GM21447 (cell line): ENCODE data around the gene GNB3.
"Not testable (repeated sequence)": the region's sequence is repeated elsewhere in the genome, so short reads cannot be mapped to it uniquely, and the experiment has no call there.

Experiments used
- ATAC-seq: cut with Tn5 transposase; IDR thresholded peaks from one replicate; pipeline ENCODE4 v1.9.1; 2021; ENCODE audit not compliant: unreplicated experiment

Gene GNB3

DNA sequence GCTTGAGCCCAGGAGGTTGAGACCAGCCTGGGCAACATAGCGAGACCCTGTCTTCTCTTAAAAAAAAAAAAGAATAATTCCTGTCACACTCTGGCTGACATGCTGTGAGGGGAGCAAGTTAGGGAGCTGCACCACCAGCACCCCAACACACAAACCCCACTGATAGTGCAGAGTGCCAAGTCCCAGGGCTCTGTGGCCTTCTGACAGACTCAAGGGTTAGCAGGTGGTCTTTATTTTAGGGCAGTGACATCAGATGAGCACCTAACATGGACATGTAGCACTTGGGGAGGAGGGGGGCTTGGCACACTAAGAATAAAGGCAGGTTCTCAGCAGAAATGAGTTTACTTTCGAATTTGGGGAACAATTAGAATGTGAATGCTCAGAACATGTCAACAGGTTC, 18.1 kb downstream of the GNB3 start:
- no peak for ATAC-seq

- no peak for ATAC-seq
Measured at GRCh38 chr12:6860116-6860515, 19.4 kb downstream of the GNB3 start.

GRCh38 chr12:6860942-6861341, 20.2 kb downstream of the GNB3 start:
- ATAC-seq: no peak

GRCh38 chr12:6861391-6861790, 20.7 kb downstream of the GNB3 start:
- no peak for ATAC-seq

GRCh38 chr12:6863033-6863432, 22.3 kb downstream of the GNB3 start:
- ATAC-seq: no peak

DNA sequence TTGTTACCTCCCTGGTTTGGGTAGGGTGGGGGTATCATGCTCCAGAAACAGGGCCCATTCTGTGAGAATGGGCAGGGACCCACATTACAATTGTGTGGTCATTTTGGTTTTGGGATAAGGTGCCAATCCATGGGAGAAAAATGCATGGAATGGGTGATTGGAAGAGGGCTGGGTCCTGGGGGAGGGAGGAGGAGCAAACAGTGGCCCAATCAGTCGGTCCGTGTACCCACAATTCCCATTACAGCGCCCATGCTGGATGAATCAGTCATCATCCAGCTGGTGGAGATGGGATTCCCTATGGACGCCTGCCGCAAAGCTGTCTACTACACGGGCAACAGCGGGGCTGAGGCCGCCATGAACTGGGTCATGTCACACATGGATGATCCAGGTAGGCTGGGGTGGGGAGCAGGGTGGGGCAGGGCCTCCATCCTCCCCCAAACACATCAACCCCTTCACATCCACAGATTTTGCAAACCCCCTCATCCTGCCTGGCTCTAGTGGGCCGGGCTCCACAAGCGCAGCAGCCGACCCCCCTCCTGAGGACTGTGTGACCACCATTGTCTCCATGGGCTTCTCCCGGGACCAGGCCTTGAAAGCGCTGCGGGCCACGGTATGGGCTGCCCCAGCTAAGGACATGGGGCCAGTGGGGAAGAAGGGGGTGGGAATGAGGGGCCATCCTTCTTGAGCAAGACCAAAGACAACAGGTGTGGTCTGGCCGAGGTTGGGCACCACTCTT, 23.0 kb downstream of the GNB3 start:
- ATAC-seq: no peak

- not testable (repeated sequence) for ATAC-seq
Measured at GRCh38 chr12:6865307-6865706, 24.6 kb downstream of the GNB3 start.

- ATAC-seq: no peak
Measured at GRCh38 chr12:6866163-6866919, 25.6 kb downstream of the GNB3 start.

DNA sequence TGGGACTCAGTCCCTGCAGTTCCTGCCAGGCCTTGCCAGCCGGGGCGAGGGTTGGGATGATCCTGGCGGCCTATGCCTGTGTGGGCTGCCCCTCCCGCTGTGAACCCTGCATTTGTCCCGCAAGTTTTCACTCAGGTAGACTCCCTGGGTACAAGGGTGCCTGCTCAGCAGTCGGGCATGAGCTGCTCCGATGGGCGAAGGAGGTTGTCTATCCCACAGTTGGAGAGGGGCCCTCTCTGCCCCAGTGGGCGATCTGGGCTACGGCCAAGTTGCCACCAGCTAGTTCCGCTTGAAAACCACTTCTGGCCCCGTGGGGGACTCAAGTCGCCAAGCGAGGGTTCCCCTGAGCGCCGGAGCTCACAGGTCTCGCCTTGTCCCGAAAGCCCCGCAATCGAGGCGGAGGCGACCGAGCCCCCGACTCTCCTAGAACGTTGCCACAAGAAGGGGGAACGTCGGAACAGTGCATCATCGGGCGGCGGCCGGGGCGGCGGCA, 26.2 kb downstream of the GNB3 start:
- ATAC-seq: peak; percentile 10

- ATAC-seq: peak; percentile 47
Measured at GRCh38 chr12:6867413-6868210, 26.9 kb downstream of the GNB3 start, which contains the start of gene TPI1. TSS of gene TPI1 (plus strand) at chr12:6867531. CDS start at chr12:6867567, 36 bp downstream.

DNA sequence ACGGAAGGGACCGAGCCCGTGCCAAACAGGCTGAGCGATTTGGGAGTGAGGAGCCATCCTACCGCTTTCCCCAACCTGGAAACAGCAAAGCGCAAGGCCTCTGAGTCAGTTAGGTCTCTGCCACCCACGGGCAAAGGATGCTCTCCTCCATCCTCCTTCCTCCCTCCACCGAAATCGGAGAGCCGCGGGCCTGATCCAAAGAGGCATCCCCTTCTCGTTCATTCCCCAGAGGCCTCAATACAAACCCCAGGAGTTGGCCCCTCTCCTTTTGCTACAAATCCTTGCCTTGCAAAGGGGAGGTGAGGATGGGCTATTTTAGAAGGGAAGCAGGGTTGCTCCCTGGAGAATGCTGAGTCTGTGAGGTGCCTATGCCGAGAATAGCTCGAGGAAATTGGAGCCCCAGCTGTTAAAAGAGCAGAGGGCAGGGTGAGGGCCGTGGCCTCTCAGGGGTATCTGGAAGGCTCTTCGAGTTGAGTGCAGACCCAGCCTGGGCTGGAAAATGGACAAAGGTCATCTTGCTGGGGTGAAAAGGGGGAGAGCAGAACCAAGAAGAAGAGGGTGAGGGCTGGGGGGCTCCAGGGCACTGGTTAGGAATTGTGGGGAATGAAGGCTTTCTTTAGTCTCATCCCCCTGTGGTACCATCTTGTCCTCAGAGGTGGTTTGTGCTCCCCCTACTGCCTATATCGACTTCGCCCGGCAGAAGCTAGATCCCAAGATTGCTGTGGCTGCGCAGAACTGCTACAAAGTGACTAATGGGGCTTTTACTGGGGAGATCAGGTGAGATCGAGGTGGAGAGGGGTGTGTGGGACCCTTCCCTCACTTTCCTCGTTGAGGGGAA, 27.7 kb downstream of the GNB3 start:
- ATAC-seq: no peak

DNA sequence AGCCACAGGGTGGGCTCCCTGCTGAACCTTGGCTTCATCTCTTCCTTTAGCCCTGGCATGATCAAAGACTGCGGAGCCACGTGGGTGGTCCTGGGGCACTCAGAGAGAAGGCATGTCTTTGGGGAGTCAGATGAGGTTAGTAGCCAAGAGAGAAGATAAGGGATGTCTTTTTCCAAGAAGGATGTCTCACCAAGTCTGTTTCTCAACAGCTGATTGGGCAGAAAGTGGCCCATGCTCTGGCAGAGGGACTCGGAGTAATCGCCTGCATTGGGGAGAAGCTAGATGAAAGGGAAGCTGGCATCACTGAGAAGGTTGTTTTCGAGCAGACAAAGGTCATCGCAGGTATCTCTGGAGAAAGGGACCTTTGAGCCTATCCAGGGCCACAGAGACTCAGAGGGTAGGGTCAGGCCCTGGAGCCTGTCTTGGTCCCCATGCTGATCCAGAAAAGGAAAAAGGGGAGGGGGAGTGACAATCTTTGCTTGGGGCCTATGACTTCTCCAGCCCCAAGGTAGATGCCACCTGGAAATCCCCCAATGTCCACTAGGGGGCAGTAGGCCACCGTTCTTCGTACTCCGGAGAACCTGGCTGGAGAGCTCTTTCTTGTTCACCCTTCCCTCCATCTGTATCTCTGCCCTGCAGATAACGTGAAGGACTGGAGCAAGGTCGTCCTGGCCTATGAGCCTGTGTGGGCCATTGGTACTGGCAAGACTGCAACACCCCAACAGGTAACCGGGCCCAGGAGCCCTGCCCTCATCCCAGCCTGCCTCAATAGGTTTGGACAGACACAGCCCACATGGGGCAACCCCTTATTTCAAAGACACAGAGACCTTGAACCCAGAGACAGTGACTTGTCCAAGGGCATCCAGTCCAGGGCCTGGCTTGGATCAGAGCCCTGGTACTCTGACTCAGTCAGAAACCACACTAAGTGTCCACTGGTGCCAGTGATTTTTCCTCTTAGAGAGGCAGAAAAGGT, 28.6 kb downstream of the GNB3 start:
- no peak for ATAC-seq

GRCh38 chr12:6870304-6870703, 29.6 kb downstream of the GNB3 start:
- ATAC-seq: not testable (repeated sequence)

- ATAC-seq: no peak
Measured at GRCh38 chr12:6871052-6871957, 30.6 kb downstream of the GNB3 start.

DNA sequence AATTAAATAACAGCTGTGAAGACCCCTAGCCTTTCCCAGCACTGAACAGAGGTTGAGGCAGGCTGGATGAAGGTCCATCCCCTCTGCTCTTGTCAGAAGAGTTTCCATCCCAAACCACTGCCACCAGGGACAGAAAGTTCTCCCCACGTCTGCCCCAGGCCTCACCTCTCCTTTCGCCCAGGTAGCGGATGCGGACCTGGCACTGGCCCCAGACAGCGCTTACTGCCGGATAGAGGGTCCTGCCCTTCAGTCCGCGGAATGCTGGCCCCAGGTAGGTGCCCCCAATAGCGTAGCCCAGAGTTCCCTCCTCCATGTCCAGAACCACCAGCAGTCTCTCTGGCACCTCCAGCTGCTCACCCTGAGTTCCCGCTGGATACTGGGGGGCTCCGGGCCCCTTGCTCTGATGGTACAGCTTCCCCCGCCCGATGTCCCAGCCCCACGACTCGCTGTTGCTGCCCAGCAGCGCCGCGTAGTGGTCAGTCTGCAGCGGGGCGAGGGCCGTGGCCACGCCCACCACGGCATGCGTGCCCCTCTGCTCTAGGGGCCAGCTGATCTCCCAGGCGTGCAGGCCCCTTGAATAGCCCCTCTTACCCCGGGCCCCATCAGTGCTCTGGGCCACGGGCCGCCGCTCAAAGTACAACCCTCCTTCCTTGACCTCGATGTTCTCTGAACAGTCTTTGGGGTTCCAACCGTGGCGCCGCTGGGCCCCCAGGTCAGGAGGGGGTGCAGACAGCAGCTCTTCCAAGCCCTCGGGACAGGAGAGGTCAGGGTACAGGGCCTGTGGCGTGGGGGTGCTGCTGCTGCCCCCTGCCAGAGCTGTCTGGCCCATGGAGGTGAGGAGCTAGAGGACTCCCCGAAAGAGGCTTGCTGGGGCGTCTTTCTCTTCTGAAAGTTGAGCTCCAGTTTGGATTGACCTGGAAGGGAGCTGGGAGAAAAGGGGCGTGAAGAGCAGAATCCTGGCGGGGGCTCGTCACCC, 31.6 kb downstream of the GNB3 start:
- ATAC-seq: peak; percentile 27

GRCh38 chr12:6873094-6874014, 32.6 kb downstream of the GNB3 start, which contains the start of gene SPSB2:
TSS of gene SPSB2 (minus strand) at chr12:6873303. CDS start at chr12:6872901, 402 bp downstream.
- peak; percentile 50 for ATAC-seq
